ENCODE results near the gene MAB21L4. TPM values are rescaled to one million over a fixed set of nuclear protein-coding genes. Genes with fewer than 3 reads are reported as not detected.
A peak's percentile ranks its signal among the peaks of the same experiment; 100 is the strongest.
"Not testable (repeated sequence)": the region's sequence is repeated elsewhere in the genome, so short reads cannot be mapped to it uniquely, and the experiment has no call there.

MAB21L4 gene
- total RNA-seq, 1 donor from 2014 or later = not detected

DNA sequence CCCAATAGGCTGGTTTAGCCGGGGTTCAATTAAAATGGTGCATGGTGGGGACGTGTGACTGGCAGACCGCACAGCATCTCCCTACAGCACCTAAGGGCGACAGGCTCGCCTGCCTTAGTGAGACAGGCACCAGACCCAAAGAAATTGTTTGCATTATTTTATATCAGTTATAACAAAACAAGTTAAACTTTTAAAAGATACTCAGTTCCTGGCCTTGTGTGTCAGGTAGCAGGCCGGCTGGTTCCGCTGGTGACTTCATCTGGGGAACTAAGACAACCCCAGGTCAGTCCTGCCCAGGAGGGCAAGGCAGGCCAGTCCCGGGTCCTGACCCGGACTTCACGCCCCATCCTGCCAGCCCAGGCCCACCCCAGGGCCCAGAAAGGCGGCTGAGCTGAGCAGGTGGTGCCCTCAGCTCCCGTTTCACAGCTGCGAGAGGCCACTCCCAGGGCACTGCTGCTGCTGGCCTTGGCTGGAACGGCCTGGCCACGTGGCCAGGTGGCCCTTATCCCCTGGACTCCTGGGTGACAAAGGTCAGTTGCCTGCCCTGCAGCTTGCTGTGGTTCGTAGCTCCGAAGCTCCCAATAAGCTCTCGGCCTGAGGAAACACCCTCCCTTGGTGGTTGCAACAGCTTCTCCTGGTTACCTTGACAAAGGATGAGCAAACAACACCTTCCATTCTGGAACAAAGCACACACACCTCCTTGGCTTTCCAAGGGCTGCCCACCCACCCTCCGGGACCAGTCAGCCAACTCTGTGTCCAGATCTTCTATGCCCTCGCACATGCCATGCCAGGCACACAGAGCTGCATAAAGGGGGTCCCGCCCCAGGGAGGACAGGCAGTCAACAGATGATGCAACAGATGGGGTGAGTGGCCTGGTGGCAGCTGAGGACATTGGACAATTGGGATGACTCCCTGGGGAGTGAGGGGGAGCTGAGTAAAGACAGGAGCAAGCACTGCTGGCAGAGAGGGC lies 38.6 kb downstream of the MAB21L4 start:
- H3K9me3 Mint-ChIP-seq = peaks cover 5% of the 10 kb centered on the region
- no peaks in the 10 kb centered on the region for H3K4me1 Mint-ChIP-seq (ENCODE audit: low read depth)
- intact Hi-C loops (cut with micrococcal nuclease) = no loop called here
- peaks cover 3% of the 10 kb centered on the region for H3K27me3 Mint-ChIP-seq (ENCODE audit: low read depth)
- H3K36me3 Mint-ChIP-seq (ENCODE audit: low read depth) = no peaks in the 10 kb centered on the region
- no peak overlapping the region for H3K4me3 Mint-ChIP-seq (ENCODE audit: low read depth)
- no peak overlapping the region for H3K27ac Mint-ChIP-seq
- DNase-seq (ENCODE audit: low spot score) = no peak

- H3K9me3 Mint-ChIP-seq = peaks cover 5% of the 10 kb centered on the region
- H3K4me3 Mint-ChIP-seq (ENCODE audit: low read depth) = no peak overlapping the region
- H3K4me1 Mint-ChIP-seq (ENCODE audit: low read depth) = no peaks in the 10 kb centered on the region
- H3K27me3 Mint-ChIP-seq (ENCODE audit: low read depth) = peaks cover under 1% of the 10 kb centered on the region
- intact Hi-C loops (cut with micrococcal nuclease) = no loop called here
- H3K36me3 Mint-ChIP-seq (ENCODE audit: low read depth) = no peaks in the 10 kb centered on the region
- no peak for DNase-seq (ENCODE audit: low spot score)
- no peak overlapping the region for H3K27ac Mint-ChIP-seq
Measured at GRCh38 chr2:240856151-240856980, 39.6 kb downstream of the MAB21L4 start.

- H3K4me3 Mint-ChIP-seq (ENCODE audit: low read depth) = no peak overlapping the region
- H3K27me3 Mint-ChIP-seq (ENCODE audit: low read depth) = no peaks in the 10 kb centered on the region
- no peaks in the 10 kb centered on the region for H3K4me1 Mint-ChIP-seq (ENCODE audit: low read depth)
- no peak for DNase-seq (ENCODE audit: low spot score)
- no peak overlapping the region for H3K27ac Mint-ChIP-seq
- intact Hi-C loops (cut with micrococcal nuclease) = no loop called here
- peaks cover 5% of the 10 kb centered on the region for H3K9me3 Mint-ChIP-seq
- H3K36me3 Mint-ChIP-seq (ENCODE audit: low read depth) = no peaks in the 10 kb centered on the region
Measured at GRCh38 chr2:240855670-240856069, 40.3 kb downstream of the MAB21L4 start.

GRCh38 chr2:240852671-240853314 lies 43.2 kb downstream of the MAB21L4 start:
- H3K36me3 Mint-ChIP-seq (ENCODE audit: low read depth) = no peaks in the 10 kb centered on the region
- no peak overlapping the region for H3K4me3 Mint-ChIP-seq (ENCODE audit: low read depth)
- H3K4me1 Mint-ChIP-seq (ENCODE audit: low read depth) = no peaks in the 10 kb centered on the region
- no peak for DNase-seq (ENCODE audit: low spot score)
- H3K27ac Mint-ChIP-seq = no peak overlapping the region
- peaks cover 6% of the 10 kb centered on the region for H3K9me3 Mint-ChIP-seq
- intact Hi-C loops (cut with micrococcal nuclease) = loop anchor here (5.0 kb wide), 1 partner anchor 295 kb away; the partner anchor contains the start of gene PASK
- no peaks in the 10 kb centered on the region for H3K27me3 Mint-ChIP-seq (ENCODE audit: low read depth)

DNA sequence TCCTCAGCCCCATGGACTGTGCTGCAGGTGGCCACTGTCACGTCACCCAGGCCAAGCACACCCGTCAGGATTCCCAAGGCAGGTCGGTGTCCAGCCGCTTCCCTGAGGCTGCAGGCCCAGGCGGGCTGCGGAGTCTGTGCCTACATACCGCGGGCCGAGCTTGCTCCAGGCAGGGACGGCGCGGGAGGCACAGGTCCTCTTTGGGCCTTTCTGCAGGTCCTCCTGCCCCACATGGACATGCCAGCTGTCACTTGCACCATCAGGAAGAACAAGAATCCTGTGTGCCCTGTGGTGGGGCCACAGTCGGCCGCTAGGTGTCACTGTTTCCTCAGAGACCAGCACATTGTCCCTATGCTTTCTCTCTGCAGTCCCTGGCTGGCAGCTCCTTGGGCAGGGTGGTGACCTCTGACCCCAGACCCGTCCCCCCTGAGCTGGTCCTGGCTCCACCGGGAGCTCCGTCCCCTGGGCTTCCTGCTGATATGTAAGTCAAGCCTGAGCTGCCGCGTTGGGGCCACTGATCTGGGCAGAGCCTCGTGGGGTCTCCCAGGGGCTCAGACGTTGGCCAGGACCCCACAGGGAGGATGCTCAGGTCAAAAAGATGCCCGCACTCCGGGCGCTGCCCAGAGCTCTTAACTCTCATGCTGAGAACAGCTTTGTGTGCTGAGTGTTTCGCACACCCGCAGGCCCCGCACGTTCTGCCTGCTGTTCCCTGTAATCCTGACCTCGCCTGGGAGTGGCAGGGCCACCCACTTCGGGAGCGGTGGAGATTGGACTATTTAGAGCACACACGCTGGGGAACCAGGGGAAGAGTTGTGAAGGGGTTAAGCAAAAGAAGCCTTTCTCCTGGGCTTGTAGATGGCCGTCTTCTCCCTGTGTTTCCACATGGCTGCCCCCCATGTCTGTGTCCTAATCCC lies 44.6 kb downstream of the MAB21L4 start:
- H3K27ac Mint-ChIP-seq = no peak overlapping the region
- H3K4me3 Mint-ChIP-seq (ENCODE audit: low read depth) = no peak overlapping the region
- no peaks in the 10 kb centered on the region for H3K27me3 Mint-ChIP-seq (ENCODE audit: low read depth)
- peak; percentile 68 for DNase-seq (ENCODE audit: low spot score)
- peaks cover 8% of the 10 kb centered on the region for H3K9me3 Mint-ChIP-seq
- H3K4me1 Mint-ChIP-seq (ENCODE audit: low read depth) = no peaks in the 10 kb centered on the region
- intact Hi-C loops (cut with micrococcal nuclease) = loop anchor here (5.0 kb wide), 1 partner anchor 296 kb away; the partner anchor contains the start of gene PASK
- no peaks in the 10 kb centered on the region for H3K36me3 Mint-ChIP-seq (ENCODE audit: low read depth)

GRCh38 chr2:240850756-240851077 lies 45.2 kb downstream of the MAB21L4 start:
- H3K27ac Mint-ChIP-seq = no peak overlapping the region
- no peaks in the 10 kb centered on the region for H3K27me3 Mint-ChIP-seq (ENCODE audit: low read depth)
- no peaks in the 10 kb centered on the region for H3K4me1 Mint-ChIP-seq (ENCODE audit: low read depth)
- no peaks in the 10 kb centered on the region for H3K36me3 Mint-ChIP-seq (ENCODE audit: low read depth)
- DNase-seq (ENCODE audit: low spot score) = no peak
- H3K4me3 Mint-ChIP-seq (ENCODE audit: low read depth) = no peak overlapping the region
- intact Hi-C loops (cut with micrococcal nuclease) = loop anchor here (5.0 kb wide), 1 partner anchor 297 kb away; the partner anchor contains the start of gene PASK
- H3K9me3 Mint-ChIP-seq = peaks cover 8% of the 10 kb centered on the region

GRCh38 chr2:240850026-240850425 lies 45.9 kb downstream of the MAB21L4 start:
- no peak for DNase-seq (ENCODE audit: low spot score)
- intact Hi-C loops (cut with micrococcal nuclease) = loop anchor here (5.0 kb wide), 1 partner anchor 297 kb away; the partner anchor contains the start of gene PASK
- peaks cover 11% of the 10 kb centered on the region for H3K9me3 Mint-ChIP-seq
- no peaks in the 10 kb centered on the region for H3K27me3 Mint-ChIP-seq (ENCODE audit: low read depth)
- H3K4me3 Mint-ChIP-seq (ENCODE audit: low read depth) = no peak overlapping the region
- no peaks in the 10 kb centered on the region for H3K36me3 Mint-ChIP-seq (ENCODE audit: low read depth)
- no peak overlapping the region for H3K27ac Mint-ChIP-seq
- H3K4me1 Mint-ChIP-seq (ENCODE audit: low read depth) = no peaks in the 10 kb centered on the region

- Mint-ChIP-seq H3K4me3 (ENCODE audit: low read depth) (no peak overlapping the region), H3K36me3 (ENCODE audit: low read depth) (no peaks in the 10 kb centered on the region)
- intact Hi-C loops (cut with micrococcal nuclease) = no loop called here
Measured at GRCh38 chr2:240848900-240849680, 46.9 kb downstream of the MAB21L4 start.

GRCh38 chr2:240847817-240848216 lies 48.1 kb downstream of the MAB21L4 start:
- Mint-ChIP-seq H3K4me1 (ENCODE audit: low read depth) (no peaks in the 10 kb centered on the region), H3K9me3 (peaks cover 17% of the 10 kb centered on the region), H3K4me3 (ENCODE audit: low read depth) (no peak overlapping the region), H3K36me3 (ENCODE audit: low read depth) (no peaks in the 10 kb centered on the region), H3K27ac (no peak overlapping the region), H3K27me3 (ENCODE audit: low read depth) (peaks cover 2% of the 10 kb centered on the region)
- intact Hi-C loops (cut with micrococcal nuclease) = no loop called here
- DNase-seq (ENCODE audit: low spot score) = no peak

More at GRCh38 chr2:240848900-240849680, 46.9 kb downstream of the MAB21L4 start:
- H3K9me3 Mint-ChIP-seq = peaks cover 15% of the 10 kb centered on the region
- H3K27me3 Mint-ChIP-seq (ENCODE audit: low read depth) = no peaks in the 10 kb centered on the region
- no peak overlapping the region for H3K27ac Mint-ChIP-seq
- H3K4me1 Mint-ChIP-seq (ENCODE audit: low read depth) = no peaks in the 10 kb centered on the region
- DNase-seq (ENCODE audit: low spot score) = no peak

- Mint-ChIP-seq H3K4me1 (ENCODE audit: low read depth) (no peaks in the 10 kb centered on the region), H3K9me3 (peaks cover 17% of the 10 kb centered on the region), H3K27ac (no peak overlapping the region), H3K36me3 (ENCODE audit: low read depth) (no peaks in the 10 kb centered on the region), H3K27me3 (ENCODE audit: low read depth) (peaks cover 2% of the 10 kb centered on the region), H3K4me3 (ENCODE audit: low read depth) (no peak overlapping the region)
- intact Hi-C loops (cut with micrococcal nuclease) = no loop called here
- no peak for DNase-seq (ENCODE audit: low spot score)
Measured at GRCh38 chr2:240846873-240847595, 48.9 kb downstream of the MAB21L4 start.

DNA sequence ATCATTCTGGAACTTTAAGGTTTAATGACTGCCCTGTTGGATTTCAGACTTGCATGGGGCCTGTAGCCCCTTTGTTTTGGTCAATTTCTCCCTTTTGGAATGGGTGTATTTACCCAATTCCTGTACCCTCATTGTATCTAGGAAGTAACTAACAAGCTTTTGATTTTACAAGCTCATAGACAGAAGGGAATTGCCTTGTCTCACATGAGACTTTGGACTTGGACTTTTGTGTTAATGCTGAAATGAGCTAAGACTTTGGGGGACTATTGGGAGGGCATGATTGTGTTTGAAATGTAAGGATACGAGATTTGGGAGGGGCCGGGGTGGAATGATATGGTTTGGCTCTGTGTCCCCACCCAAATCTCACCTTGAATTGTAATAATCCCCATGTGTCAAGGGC lies 49.6 kb downstream of the MAB21L4 start:
- H3K27me3 Mint-ChIP-seq (ENCODE audit: low read depth); H3K4me1 Mint-ChIP-seq (ENCODE audit: low read depth); H3K36me3 Mint-ChIP-seq (ENCODE audit: low read depth); H3K4me3 Mint-ChIP-seq (ENCODE audit: low read depth); DNase-seq (ENCODE audit: low spot score); intact Hi-C loops (cut with micrococcal nuclease); H3K27ac Mint-ChIP-seq: not testable (repeated sequence)
- H3K9me3 Mint-ChIP-seq = peaks cover 17% of the 10 kb centered on the region

All from activated T-helper 2 cell treated with anti-CD3 and anti-CD28 coated beads, Interferon-gamma antibody, Interleukin-2, Interleukin-4, amounts not matched to agents 10 μg/mL and 5 μg/mL and 100 μg/mL, durations not matched to agents 14 hours and 24 hours and 36 hours (primary cell).